HK-2 (cell line): Measurements from ENCODE around the gene SPTAN1.

ENCODE experiments used
- DNase-seq: peaks from one replicate; pipeline ENCODE4 v3.0.0-alpha.2; 2018; ENCODE audit not compliant: unreplicated experiment

The SPTAN1 gene

DNA sequence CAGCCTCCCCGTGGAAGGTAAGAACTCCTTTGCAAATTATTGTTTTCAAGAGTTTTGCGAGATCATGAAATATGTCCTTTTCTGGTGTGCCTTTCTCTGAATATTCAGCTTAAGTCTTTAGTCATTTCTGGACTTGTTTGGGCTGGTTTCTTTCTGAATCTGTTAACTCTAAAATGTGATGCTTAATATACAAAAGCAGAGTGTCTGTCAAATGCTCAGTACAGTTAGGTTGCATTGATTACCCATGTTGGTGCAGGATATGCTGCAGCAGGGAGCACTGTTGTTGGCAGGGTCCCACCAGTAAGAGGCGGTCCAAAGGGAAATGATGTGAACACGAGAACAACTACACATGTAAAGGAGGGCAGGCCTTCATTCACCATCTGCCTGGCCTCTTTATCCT, 47.7 kb downstream of the SPTAN1 start:
- no peak for DNase-seq

DNA sequence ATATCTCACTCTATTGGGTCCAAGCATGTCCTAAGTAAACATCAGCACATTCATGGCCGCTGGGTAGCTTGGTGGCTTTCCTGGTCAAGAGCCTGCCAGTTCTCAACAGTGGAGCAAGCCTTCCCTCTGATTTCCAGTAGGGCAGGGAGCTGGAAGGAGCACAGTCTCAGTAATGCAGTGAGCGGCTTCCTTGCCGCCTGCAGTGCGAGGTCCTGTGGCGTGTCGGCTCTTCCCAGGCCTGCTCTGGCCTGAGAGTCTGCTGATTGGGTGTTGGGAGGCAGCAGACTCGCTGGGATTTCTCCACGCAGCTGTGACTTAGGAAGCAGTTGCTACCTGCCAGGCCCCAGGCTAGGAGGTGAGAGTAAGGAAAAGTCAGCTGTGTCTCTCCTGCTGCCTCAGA, 51.3 kb downstream of the SPTAN1 start:
- DNase-seq, result no peak

DNA sequence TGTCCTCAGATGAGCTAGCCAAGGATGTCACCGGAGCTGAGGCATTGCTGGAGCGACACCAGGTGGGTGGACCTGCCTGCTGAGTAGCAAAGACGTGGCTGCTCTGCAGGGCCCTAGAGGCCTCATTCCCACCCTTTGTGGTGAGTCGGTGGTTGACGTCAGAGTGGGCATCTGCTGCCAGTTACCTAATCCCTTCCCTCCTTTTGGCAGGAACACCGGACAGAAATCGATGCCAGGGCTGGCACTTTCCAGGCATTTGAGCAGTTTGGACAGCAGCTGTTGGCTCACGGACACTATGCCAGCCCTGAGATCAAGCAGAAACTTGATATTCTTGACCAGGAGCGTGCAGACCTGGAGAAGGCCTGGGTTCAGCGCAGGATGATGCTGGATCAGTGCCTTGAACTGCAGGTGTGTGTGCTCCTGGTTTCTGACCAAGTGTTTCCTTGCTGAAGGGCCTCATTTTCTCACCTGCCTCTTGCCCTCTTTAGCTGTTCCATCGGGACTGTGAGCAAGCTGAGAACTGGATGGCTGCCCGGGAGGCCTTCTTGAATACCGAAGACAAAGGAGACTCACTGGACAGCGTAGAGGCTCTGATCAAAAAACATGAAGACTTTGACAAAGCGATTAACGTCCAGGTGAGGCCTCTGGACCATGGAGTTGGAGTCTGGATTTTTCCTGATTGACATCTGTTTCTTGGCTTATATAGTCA, 55.4 kb downstream of the SPTAN1 start:
- DNase-seq, result no peak

DNA sequence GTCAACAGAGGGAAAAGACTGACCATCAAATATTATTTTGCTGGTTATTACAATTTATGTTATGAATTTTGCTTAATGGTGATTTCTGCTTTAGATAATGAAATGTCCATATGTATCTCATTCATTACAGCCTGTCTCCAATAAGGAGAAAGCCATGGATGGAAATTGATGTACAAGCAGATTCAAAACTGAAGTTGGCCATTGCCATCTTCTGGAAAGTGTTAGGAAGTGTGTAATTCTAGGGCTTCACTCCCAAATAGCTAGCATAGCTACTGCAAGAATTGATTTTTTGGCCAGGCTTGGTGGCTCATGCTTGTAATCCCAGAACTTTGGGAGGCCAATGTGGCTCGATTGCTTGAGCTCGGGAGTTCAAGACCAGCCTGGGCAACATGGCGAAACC, 58.5 kb downstream of the SPTAN1 start:
- no peak for DNase-seq

DNA sequence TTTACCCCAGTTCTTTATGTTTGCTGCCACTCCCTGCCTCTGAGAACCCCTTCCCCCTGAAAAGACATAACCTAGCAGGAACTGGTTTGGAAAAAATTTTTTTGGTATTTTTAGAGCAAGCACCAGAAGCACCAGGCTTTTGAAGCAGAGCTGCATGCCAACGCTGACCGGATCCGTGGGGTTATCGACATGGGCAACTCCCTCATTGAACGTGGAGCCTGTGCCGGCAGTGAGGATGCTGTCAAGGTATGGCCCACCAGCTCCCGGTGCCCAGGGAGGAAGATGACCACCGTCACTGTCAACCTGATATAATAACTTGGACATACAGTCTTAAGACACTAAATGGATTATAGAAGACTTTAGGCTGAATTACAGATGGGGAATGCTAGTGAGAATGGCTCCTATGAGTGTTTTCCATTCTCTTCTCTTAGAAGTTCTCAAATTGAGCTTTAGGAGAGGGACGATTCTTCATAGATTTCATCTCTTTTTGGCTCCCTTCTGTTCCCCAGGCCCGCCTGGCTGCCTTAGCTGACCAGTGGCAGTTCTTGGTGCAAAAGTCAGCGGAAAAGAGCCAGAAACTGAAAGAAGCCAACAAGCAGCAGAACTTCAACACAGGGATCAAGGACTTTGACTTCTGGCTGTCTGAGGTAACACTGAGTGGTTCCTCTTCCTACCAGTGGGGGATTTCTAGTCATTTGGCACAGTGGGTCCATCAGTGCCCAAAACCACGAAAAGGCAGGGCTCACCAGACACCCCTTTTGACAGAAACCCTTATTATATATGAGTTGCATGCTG, 59.4 kb downstream of the SPTAN1 start:
- no peak for DNase-seq

DNA sequence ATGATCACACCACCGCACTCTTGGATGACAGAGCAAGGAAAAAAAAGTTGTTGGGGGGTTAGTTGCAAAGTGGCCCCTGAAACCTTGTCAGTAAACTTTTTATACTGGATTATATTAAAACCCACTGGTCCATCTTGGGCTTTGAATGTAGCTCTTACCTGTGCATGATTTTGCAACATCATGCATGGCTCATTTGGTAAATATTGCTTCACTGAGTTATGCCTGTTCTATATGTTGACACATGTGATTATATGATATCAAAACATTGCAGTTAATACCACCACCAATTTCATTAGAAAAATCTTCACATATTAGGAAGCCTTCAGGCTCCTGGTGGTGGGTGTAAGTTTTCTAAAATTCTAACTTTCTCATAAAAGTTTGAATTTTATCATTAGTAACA, 62.3 kb downstream of the SPTAN1 start:
- no peak for DNase-seq

DNA sequence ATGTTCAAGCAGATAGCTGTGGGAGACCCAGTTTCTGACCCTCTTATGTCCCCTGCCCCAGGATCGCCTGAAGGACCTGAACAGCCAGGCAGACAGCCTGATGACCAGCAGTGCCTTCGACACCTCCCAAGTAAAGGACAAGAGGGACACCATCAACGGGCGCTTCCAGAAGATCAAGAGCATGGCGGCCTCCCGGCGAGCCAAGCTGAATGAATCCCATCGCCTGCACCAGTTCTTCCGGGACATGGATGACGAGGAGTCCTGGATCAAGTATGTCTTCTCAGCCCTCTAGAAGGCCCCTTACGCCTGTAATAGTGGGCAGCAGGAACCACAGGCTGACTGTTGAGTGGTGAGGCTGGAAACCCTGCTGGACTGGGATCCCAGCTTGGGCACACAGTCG, 63.2 kb downstream of the SPTAN1 start:
- no peak for DNase-seq

DNA sequence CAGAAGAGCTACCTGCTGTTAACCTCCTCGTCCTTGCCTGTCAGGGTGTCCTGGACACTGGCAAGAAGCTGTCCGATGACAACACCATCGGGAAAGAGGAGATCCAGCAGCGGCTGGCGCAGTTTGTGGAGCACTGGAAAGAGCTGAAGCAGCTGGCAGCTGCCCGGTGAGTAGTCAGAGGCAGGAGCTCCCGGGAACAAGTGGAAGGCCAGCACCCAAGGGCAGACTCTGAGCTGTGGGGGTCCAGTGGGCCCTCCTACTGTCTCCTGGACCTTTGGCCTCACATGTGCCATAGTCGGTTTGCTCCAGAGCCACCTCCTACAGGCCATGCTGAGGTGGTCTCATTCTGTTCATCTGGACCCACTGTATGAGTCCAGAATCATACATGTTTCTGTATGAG, 65.6 kb downstream of the SPTAN1 start:
- DNase-seq, result no peak

DNA sequence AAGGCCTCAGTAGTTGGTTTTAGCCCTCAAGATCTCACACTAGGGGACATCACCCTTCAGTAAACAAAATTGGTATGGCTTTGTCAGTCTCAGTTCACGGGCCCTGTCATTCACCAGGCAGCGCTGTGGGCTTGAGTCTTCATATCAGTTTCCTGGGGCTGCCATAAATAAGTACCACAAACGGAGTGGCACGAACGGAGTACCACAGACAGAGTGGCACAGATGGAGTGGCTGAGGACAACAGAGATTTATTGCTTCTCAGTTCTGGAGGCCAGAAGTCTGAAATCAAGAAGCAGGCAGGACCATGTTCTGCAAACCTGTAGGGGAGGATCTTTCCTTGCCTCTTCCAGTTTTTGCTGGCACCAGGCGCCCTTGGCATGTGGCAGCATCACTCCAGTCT, 66.7 kb downstream of the SPTAN1 start:
- no peak for DNase-seq

DNA sequence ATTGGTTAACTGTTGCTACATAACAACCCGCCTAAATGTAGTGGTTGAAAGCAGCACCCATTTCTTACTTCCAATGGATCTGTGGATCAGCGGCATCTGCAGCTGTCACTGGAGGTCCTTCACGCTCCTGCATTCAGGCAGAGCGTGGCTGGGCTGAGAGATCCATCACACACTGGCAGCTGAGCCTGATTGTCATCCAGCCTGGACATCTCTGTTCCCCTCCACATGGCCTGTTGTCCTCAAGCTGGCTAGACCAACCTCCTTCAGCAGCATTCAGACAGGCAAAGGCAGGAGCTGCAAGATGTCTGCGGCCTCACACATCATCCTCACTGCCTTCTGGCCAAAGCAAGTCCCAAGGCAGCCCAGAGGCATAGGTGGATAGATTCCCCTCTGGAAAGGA, 67.4 kb downstream of the SPTAN1 start:
- no peak for DNase-seq

DNA sequence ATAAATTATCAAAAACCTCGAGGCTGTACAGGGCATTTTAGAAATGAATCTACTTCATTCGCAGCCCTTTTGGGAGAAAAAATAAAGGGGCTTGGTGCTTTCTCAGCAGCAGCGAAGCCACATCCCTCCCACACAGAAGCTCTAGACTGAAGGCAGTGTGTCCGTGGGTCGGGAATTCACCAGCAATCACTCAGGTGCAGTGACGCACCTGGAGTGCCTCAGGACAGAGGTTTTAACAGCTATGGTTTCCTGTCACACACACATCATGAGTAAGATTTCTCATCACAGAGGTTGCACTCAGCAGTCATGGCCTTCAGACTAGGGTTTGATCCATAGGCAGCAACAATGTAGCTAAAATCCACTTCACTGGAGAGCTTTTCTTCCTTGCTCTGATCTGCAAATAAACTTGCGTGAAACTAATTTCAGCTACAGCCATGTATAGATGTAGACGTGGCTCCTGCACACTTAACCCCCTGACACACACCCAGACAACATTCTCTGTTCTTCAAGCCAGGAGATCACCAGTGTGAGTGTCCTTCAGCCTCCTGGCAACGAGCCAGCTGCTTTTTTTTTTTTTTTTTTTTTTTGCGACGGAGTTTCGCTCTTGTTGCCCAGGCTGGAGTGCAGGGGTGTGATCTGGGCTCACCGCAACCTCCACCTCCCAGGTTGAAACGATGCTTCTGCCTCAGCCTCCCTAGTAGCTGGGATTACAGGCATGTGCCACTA, 69.5 kb downstream of the SPTAN1 start:
- no peak for DNase-seq

DNA sequence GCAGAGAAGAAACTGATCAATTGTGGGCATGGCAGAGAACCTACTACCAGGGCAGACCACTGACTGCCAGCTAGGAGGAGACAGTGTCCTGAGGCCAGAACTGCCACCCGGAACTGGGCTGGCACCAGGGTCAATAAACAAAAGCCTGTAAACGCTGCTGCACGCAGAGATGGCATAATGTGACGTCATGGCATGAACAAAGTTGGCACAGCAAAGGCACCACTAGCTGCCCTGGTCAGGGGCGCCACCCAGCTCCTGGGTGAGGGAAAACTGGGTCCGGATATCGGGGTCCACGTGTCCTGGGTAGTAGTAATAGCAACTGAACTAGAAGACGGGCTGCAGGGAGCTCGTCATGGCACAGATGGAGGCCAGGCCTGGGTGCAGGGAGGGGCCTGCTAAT, 72.2 kb downstream of the SPTAN1 start:
- DNase-seq, result no peak

DNA sequence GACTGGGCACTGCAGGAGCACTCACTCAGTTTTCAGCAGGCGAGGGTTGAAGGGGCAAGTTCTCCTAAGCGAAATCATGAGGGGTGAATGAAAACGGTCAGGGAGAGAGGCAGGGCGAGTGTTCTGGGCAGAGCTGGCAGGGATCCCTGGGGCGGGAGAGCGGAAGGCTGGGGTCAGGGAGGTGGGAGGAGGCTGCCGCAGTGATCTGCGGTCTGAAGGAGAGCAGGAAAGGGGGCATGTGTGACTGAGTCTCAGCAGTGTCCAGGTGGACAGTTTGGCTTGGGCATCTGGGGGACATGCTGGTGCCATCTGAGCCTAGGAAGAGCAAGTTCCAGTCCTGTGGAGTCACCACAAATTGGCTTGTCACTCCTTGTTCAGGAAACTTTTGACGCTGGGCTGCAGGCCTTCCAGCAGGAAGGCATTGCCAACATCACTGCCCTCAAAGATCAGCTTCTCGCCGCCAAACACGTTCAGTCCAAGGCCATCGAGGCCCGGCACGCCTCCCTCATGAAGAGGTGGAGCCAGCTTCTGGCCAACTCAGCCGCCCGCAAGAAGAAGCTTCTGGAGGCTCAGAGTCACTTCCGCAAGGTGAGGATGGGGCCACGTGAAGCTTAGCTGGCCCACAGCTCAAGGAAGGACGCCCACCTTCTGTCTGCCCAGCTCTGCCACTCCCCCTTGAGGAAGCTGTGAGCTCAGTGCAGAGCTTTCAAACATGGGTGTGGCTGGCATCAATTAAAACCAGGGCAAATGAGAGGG, 73.2 kb downstream of the SPTAN1 start:
- no peak for DNase-seq

DNA sequence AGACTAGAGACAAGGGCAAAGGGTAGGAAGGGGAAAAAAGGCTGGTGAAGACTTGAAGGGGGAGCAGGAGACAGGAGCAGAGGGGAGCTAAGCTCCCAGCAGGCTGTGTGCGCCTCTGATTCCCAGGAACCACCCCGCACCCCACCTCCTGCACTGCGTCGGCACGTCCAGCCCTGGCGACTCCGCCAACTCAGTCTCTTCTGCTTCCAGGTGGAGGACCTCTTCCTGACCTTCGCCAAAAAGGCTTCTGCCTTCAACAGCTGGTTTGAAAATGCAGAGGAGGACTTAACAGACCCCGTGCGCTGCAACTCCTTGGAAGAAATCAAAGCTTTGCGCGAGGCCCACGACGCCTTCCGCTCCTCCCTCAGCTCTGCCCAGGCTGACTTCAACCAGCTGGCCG, 73.8 kb downstream of the SPTAN1 start:
- no peak for DNase-seq

DNA sequence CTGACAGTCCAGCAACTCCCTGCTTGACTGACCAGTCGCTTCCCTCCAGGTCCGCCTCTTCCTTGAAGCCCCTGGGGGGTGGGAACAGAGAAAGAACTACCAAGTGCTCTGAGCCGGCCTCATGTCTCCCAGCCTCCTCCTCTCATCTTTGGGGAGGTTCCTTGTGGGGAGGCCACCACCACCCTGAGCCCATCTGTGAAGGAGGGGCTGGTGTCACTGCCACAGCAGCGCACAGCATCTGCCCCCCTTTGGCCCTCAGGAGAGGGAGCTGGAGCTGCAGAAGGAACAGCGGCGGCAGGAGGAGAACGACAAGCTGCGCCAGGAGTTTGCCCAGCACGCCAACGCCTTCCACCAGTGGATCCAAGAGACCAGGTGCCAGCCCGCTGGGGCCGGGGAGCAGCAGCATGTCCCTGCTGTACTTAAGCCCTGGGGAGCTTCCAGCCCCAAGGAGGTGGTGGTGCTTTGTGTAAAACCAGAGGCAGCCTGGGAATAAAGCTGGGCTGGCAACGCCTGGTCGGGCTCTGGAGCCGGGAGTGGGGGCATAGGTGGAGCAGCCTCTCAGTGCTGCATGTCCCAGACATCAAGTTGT, 74.8 kb downstream of the SPTAN1 start:
- no peak for DNase-seq

DNA sequence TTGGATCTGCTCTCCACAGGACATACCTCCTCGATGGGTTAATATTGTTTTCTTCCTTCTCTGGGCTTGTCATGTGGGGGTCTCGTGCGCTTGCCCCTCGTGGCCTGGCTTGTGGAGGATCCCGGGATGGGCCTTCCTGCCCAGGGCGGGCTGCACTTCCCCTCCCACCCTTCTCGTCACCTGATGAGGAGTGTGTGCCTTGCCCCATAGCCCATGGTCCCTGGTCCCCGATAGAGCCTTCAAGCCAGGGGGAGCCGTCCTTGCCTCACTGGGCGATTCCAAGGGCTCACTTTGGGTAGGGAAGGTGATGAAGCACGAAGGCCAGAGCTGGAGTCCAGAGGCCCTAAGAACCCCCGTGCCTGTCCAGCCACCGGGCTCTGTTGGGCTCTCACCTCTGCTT, 75.5 kb downstream of the SPTAN1 start:
- no peak for DNase-seq

DNA sequence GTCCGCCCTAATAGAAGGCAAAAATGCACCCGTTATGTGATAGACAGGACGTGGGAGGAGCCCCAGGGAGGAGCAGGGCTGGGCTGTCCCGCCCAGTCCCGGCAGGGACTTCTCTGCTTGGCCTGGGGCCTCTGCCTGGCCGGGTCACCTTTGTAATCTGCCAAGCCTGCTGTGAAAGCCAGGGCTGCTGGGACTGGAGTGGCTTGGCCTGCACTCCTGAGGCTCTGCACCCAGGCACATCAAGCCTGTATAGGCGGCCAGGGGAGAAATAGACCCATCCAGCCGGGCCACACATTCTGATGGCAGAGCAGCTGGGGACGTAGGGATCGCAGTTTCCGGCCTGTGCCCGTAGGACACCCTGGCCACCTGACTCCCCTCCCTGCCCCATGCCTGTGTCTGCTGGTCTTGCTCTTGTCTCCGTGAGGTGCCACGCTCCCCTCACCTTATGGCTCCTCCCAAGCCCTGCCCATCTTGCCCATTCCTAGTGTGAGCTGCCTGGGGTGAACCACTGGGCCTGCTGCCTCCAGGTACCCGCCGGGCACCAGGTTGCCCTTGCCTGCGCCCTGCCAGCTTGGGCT, 76.2 kb downstream of the SPTAN1 start:
- DNase-seq, result no peak

DNA sequence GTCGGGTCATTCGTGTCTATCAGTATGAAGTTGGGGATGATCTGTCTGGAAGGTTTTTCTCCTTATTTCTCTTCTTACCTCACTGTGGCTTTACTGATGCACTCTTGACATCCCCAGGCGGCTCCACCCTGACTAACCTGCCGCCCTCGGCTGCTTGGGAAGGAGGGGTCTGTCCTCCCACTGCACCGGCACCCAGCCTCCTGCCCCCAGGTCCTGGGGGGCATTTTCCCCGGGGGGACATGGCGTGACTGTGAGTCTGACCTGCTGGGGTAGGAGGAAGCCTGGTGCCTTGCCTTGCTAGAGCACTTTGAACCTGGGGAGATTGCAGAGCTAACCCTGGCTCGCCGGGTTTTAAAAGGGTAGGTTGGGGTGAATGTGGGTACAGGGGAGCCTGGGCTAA, 76.7 kb downstream of the SPTAN1 start:
- no peak for DNase-seq

DNA sequence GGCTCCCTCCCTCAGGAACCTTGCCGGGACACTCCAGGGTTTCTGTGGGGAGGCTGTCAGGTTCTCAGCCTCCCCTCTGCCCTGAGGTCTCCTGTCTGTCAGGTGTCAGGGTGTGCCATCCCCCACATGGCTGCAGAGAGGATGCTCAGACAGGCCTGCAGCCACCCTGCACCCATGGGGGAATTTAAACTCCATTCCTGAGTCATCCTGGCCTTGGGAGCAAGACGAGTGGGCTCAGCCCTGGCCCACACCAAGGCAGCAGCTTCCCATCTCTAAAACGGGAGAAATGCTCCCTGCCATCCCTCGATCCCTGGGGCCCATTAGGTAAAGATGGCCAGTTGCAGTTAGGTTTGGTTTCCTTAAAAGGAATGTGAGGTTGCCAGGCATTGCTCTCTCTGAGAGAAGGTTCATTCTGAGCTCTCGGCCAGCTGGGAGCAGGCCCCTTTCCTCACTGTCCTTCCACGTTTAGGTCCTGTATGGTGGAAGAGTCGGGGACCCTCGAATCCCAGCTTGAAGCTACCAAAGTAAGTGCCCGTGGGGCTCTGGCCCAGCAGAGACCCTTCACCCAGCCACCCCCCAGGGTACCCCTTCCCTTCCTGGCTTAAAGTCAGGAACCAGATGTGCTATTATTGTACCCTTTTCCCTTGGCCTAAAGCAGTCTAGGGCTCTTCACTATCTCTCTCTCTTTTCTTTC, 77.6 kb downstream of the SPTAN1 start:
- DNase-seq, result no peak

DNA sequence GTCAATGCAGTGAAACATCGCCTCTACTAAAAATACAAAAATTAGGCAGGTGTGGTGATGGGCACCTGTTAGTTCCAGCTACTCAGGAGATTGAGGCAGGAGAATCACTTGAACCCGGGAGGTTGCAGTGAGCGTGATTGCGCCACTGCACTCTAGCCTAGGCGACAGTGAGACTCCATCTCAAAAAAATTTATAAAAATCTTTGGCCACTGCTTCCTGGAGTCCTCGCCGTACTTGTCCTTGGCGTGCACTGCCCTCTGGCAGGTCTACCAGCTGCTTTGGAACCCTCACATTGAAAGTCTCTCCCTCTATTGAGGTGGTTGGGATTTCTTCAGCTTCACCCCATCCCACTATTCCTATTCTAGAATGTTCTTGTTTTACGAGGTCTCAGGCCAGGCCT, 79.2 kb downstream of the SPTAN1 start:
- no peak for DNase-seq

DNA sequence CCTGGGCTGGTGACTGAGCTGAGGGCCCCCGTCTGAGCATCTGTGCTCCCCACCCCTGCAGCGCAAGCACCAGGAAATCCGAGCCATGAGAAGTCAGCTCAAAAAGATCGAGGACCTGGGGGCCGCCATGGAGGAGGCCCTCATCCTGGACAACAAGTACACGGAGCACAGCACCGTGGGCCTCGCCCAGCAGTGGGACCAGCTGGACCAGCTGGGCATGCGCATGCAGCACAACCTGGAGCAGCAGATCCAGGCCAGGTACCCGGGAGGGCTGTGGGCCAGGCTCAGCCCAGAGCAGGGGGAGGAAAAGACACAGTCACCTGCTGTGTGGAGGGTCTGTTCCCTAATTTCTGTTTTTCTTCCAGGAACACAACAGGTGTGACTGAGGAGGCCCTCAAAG, 79.7 kb downstream of the SPTAN1 start:
- no peak for DNase-seq
